HL-60 (cell line): ENCODE results near the gene VMAC.

Source experiments
- DNase-seq, 2 experiments: peaks; one replicate each; pipeline ENCODE4 v3.0.0-alpha.2; 2010 to 2020; ENCODE audit warnings: low read depth in 1 of 2, low spot score in 1 of 2
- H3K27ac ChIP-seq: fragments of 250-450 bp; sonication (Bioruptor Pico); replicated peaks from 2 replicates; pipeline ENCODE4 v1.5.1; 2020; ENCODE audit warnings: mild to moderate bottlenecking, moderate library complexity
- H3K27me3 ChIP-seq: fragments of 250-450 bp; sonication (Bioruptor Pico); 2 replicates; pipeline ENCODE4 v1.5.1; 2021; ENCODE audit warnings: mild to moderate bottlenecking, moderate library complexity; ENCODE audit not compliant: insufficient read depth, poor library complexity, severe bottlenecking
- H3K4me3 ChIP-seq: replicated peaks from 2 replicates; pipeline ENCODE4 v1.5.1; 2011; ENCODE audit warnings: mild to moderate bottlenecking, control low read depth, low read length; ENCODE audit not compliant: insufficient read depth
- CTCF ChIP-seq: IDR thresholded peaks from one replicate; pipeline ENCODE4 v1.5.1; 2011; ENCODE audit warnings: low read length, control low read depth, inconsistent platforms; ENCODE audit not compliant: insufficient read depth
- GABPA ChIP-seq: IDR thresholded peaks from 2 replicates; pipeline ENCODE4 v1.6.1; 2012; ENCODE audit warnings: low read depth
- POLR2AphosphoS5 ChIP-seq: IDR thresholded peaks from 2 replicates; pipeline ENCODE4 v1.6.1; 2012; ENCODE audit warnings: low read depth
- REST ChIP-seq: IDR thresholded peaks from 2 replicates; pipeline ENCODE4 v1.6.1; 2012; ENCODE audit warnings: low read depth; ENCODE audit not compliant: insufficient replicate concordance
- SPI1 ChIP-seq: IDR thresholded peaks from 2 replicates; pipeline ENCODE4 v1.6.1; 2012; ENCODE audit warnings: low read depth, mild to moderate bottlenecking, borderline replicate concordance

Gene VMAC

GRCh38 chr19:5914946-5915781 lies 10.5 kb downstream of the VMAC start:
- no peak for DNase-seq
- Histone ChIP-seq H3K27ac (no peak overlapping the region), H3K27me3 (no peaks in the 10 kb centered on the region), H3K4me3 (no peak overlapping the region)
- TF ChIP-seq CTCF: no peak

- H3K27me3 ChIP-seq: no peaks in the 10 kb centered on the region
- H3K27ac ChIP-seq: no peak overlapping the region
- no peak overlapping the region for H3K4me3 ChIP-seq
- no peak for DNase-seq
- no peak for TF ChIP-seq REST
- no peak for TF ChIP-seq GABPA
- TF ChIP-seq SPI1: no peak
- no peak for TF ChIP-seq POLR2AphosphoS5
- TF ChIP-seq CTCF: no peak
Observed at GRCh38 chr19:5915782-5916165, 11.1 kb downstream of the VMAC start.

- no peak overlapping the region for H3K4me3 ChIP-seq
- no peak overlapping the region for H3K27ac ChIP-seq
- no peak for DNase-seq
- TF ChIP-seq POLR2AphosphoS5 (no peak), SPI1 (no peak)
- no peaks in the 10 kb centered on the region for H3K27me3 ChIP-seq
Observed at GRCh38 chr19:5916181-5916708, 11.6 kb downstream of the VMAC start.

GRCh38 chr19:5917431-5918107 lies 12.9 kb downstream of the VMAC start:
- no peak overlapping the region for H3K27ac ChIP-seq
- TF ChIP-seq SPI1 (no peak), GABPA (no peak), CTCF (no peak)
- H3K27me3 ChIP-seq: no peaks in the 10 kb centered on the region
- no peak for DNase-seq
- no peak overlapping the region for H3K4me3 ChIP-seq

- Histone ChIP-seq H3K27ac (no peak overlapping the region), H3K27me3 (no peaks in the 10 kb centered on the region), H3K4me3 (no peak overlapping the region)
- DNase-seq: no peak
- TF ChIP-seq CTCF: no peak
- TF ChIP-seq SPI1: no peak
- no peak for TF ChIP-seq POLR2AphosphoS5
- TF ChIP-seq REST: no peak
- TF ChIP-seq GABPA: no peak
Observed at GRCh38 chr19:5918463-5919079, 13.9 kb downstream of the VMAC start.
